Motor neuron (in vitro differentiated cells): ENCODE data around the gene TTYH2. TPM values are rescaled to one million over a fixed set of nuclear protein-coding genes. Genes with fewer than 3 reads are reported as not detected.
A peak's percentile ranks its signal among the peaks of the same experiment; 100 is the strongest.

Experiments used
- ATAC-seq, 8 experiments: fragments of 200-7000 bp; cut with Tn5 transposase; replicated peaks in 6 of 8; 2 replicates each; pipeline ENCODE4 v1.8.0; 2021; ENCODE audit warnings: mild to moderate bottlenecking in 8 of 8, moderate library complexity in 8 of 8
- H3K27ac ChIP-seq, 2 donors: fragments of 250-450 bp; sonication (Bioruptor Pico); 2 replicates each; pipeline ENCODE4 v1.9.0; 2021; ENCODE audit warnings: antibody characterized with exemption in 2 of 2, mild to moderate bottlenecking in 2 of 2, moderate library complexity in 1 of 2
- H3K4me1 ChIP-seq, 2 donors: fragments of 250-450 bp; sonication (Bioruptor Pico); replicated peaks in 1 of 2; 2 replicates each; pipeline ENCODE4 v1.6.1; 2021; ENCODE audit warnings: antibody characterized with exemption in 2 of 2, mild to moderate bottlenecking in 2 of 2, moderate library complexity in 1 of 2
- H3K4me3 ChIP-seq, 5 donors: fragments of 250-450 bp; sonication (Bioruptor Pico); 2 replicates each; pipeline ENCODE4 v1.9.0; 2021; ENCODE audit warnings: antibody characterized with exemption in 5 of 5, mild to moderate bottlenecking in 5 of 5, moderate library complexity in 4 of 5
- WGBS, 10 experiments: fragments of 450-650 bp; shearing (Covaris generic); methylation state at CpG; one replicate each; pipeline ENCODE4 v1.0.0; 2022; 5-methylcytosine and 5-hydroxymethylcytosine counted together
- in situ Hi-C, 9 experiments: fragments of 400-800 bp; cut with MboI; loops; one replicate each; pipeline ENCODE4 v1.15.0; 2021; ENCODE audit warnings: low sequenced_read_pairs in 9 of 9, low pct_unique_long_range_greater_than_20kb in 2 of 9; ENCODE audit not compliant: unreplicated experiment in 9 of 9
- total RNA-seq, 8 experiments: library from RNA; unstranded; fragments of 300-600 nt; gene quantifications; 2 replicates each; pipeline versions ENCODE4 v1.2.3 to v1.2.4, GENCODE V29; 2022

TTYH2 gene
- total RNA-seq, 8 experiments from 2014 or later, result 6.0 to 20.6 (median 9.1) TPM

GRCh38 chr17:74231928-74232907 lies 18.8 kb downstream of the TTYH2 start:
- 20 to 100% (median 61%) methylated on average over 1 to 5 of the region's 17 CpGs; no CpG with 5 or more reads in 4 of the 10 experiments for WGBS, 10 experiments
- peaks cover 0 to 12% of the 10 kb centered on the region in 2 donors for H3K4me1 ChIP-seq
- H3K4me3 ChIP-seq, result no peak overlapping the region
- in situ Hi-C loops, result no loop called here
- no peak overlapping the region for H3K27ac ChIP-seq
- ATAC-seq, result peak in 2 of 8 experiments; percentile 63 to 67

DNA sequence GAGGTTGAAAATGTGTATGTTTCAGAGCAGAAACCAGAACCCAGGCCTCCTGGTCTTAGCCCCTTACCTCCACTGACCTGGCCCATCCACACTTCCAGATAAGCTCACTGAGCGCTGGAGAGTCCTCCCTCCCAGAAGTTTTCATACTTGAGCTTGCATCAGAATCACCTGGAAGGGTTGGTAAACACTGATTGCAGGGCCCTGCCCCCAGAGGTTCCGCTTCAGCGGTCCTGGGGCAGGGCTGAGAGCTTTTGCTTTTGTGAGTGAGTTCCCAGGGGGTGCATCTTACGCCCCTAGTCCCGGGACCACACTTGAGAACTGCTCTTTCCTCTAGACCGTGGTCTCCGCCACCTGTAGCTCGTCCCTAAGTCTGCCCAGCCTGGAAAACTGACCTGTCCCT lies 20.6 kb downstream of the TTYH2 start:
- Histone ChIP-seq H3K4me1 (peaks cover 0 to 12% of the 10 kb centered on the region in 2 donors), H3K4me3 (no peak overlapping the region), H3K27ac (no peak overlapping the region)
- WGBS, 10 experiments, result 67 to 100% (median 84%) methylated on average over 1 to 7 of the region's 8 CpGs; no CpG with 5 or more reads in 5 of the 10 experiments
- in situ Hi-C loops, result no loop called here
- ATAC-seq, result no peak

GRCh38 chr17:74234486-74234885 lies 21.1 kb downstream of the TTYH2 start:
- H3K4me3 ChIP-seq, result no peak overlapping the region
- in situ Hi-C loops, result no loop called here
- no peak overlapping the region for H3K27ac ChIP-seq
- 20 to 100% (median 94%) methylated on average over 1 of the region's 1 CpG; no CpG with 5 or more reads in 2 of the 10 experiments for whole genome bisulfite sequencing, 10 experiments
- peaks cover 0 to 12% of the 10 kb centered on the region in 2 donors for H3K4me1 ChIP-seq
- ATAC-seq, result no peak

DNA sequence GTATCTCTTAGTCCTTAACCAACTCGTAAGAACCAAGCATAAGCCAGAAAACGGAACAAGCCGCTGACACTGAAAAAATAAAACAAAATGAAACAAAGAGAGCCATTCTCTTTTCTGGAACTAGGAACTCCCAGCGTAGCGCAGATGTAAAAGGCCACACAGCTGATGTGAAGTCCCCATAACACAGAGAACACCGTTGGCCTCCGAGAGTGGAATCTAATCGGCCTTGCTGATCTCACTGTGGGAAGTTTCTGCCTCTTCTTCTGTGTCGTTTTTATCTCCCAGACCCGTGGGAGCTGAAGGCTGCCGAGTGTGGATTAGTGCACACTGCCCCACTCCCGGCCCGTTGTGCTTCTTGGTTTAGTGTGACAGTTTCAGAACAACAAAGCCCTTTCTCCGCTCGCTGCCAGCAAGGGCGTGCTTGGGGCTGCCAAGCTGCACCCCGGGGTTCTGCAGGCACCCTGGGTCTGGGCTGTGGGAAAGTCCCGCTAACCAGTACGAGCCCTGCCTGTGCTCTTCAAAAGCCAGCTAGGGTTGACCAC lies 21.7 kb downstream of the TTYH2 start:
- H3K4me3 ChIP-seq, result no peak overlapping the region

DNA sequence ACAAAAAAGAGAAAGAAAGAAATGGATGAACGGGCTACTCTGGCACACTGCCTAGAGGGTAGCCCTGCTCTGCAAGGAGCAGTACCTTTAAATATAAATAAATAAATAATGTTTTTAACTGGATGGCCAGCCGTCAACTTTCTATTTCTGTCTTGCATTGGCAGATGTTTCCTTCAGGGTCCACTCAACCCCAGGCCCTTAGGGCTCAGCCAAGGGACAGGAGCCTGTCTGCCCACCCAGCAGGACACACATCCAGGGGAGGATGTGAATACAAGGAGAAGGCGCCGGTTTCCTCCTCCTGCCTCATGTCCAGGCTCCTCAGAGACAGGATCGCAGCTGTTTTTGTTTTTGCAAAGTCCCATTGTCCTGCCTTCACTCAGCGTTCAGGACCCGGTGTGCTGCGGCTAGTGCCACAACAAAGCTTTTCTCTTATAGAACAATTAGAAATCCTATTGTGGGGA lies 22.6 kb downstream of the TTYH2 start:
- in situ Hi-C loops, result no loop called here
- Histone ChIP-seq H3K4me1 (peaks cover 0 to 18% of the 10 kb centered on the region in 2 donors), H3K4me3 (no peak overlapping the region), H3K27ac (no peak overlapping the region)
- ATAC-seq, result peak in 1 of 8 experiments; percentile 17
- 20 to 80% (median 42%) methylated on average over 1 to 5 of the region's 8 CpGs for WGBS, 10 experiments

More for the DNA sequence above, 21.7 kb downstream of the TTYH2 start:
- in situ Hi-C loops, result no loop called here
- H3K27ac ChIP-seq, result no peak overlapping the region
- 67 to 96% (median 76%) methylated on average over 1 to 12 of the region's 19 CpGs; no CpG with 5 or more reads in 1 of the 10 experiments for WGBS, 10 experiments
- H3K4me1 ChIP-seq, result peaks cover 0 to 12% of the 10 kb centered on the region in 2 donors
- ATAC-seq, result peak in 2 of 8 experiments; percentile 28 to 53

GRCh38 chr17:74237321-74237720 lies 23.9 kb downstream of the TTYH2 start:
- ATAC-seq, result no peak
- Histone ChIP-seq H3K4me3 (no peak overlapping the region), H3K27ac (no peak overlapping the region), H3K4me1 (peaks cover 0 to 22% of the 10 kb centered on the region in 2 donors)
- in situ Hi-C loops, result no loop called here
- WGBS, 10 experiments, result 0 to 100% (median 91%) methylated on average over 1 to 9 of the region's 12 CpGs; no CpG with 5 or more reads in 3 of the 10 experiments

DNA sequence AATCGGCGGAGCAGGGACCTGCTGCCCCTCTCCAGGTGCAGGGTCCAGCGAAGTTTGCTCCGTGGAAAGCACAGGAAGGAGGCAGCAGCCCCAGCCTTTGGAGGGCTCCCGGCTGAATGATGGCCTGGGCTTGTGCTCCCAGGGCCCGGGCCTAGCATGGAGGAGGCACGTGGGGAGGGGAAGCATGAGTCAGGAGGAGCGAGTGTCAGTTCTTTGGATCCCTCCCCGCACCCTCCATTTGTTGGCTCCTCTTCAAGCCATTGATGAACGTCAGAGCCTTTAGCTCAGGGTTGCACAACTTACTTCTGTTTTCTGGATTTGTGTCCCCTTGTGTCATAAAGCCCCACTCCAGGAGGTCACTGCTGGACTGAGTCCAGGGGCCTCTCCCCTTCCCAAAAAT lies 25.8 kb downstream of the TTYH2 start:
- in situ Hi-C loops, result no loop called here
- Histone ChIP-seq H3K27ac (no peak overlapping the region), H3K4me3 (no peak overlapping the region), H3K4me1 (peaks cover 2 to 22% of the 10 kb centered on the region in 2 donors)
- 20 to 87% (median 40%) methylated on average over 1 to 6 of the region's 10 CpGs; no CpG with 5 or more reads in 5 of the 10 experiments for WGBS, 10 experiments
- peak in 2 of 8 experiments; percentile 25 to 40 for ATAC-seq

GRCh38 chr17:74240618-74241205 lies 27.3 kb downstream of the TTYH2 start:
- in situ Hi-C loops, result no loop called here

GRCh38 chr17:74241431-74241830 lies 28.1 kb downstream of the TTYH2 start:
- Histone ChIP-seq H3K4me3 (no peak overlapping the region), H3K27ac (no peak overlapping the region), H3K4me1 (peaks cover 22 to 33% of the 10 kb centered on the region in 2 donors)
- in situ Hi-C loops, result no loop called here
- WGBS, 10 experiments, result 80 to 93% (median 89%) methylated on average over 1 to 2 of the region's 10 CpGs; no CpG with 5 or more reads in 6 of the 10 experiments
- no peak for ATAC-seq

More at GRCh38 chr17:74240618-74241205, 27.3 kb downstream of the TTYH2 start:
- Histone ChIP-seq H3K4me3 (no peak overlapping the region), H3K27ac (no peak overlapping the region), H3K4me1 (peaks cover 17 to 31% of the 10 kb centered on the region in 2 donors)
- 17 to 100% (median 46%) methylated on average over 1 to 8 of the region's 11 CpGs; no CpG with 5 or more reads in 4 of the 10 experiments for WGBS, 10 experiments
- ATAC-seq, result peak; percentile 20 to 77 (median 64)

DNA sequence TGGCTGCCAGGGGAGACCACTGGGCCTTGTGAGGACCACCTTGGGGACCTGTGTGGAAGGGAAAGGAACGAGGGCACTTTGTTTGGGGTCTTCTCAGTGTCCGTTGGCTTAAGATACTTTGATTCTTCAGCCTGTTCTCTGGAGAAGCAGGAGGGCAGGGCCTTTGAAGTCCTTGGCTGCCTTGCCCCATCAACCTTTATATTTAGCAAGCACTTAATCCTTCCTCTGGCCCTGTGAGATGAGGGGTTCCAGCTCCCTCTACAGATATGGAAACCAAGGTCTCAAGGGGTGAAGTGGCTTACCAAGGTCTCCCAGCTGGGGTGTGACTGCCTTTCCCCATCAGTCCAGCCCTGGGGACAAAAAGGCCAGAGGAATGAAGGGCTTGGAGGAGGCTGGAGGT lies 28.5 kb downstream of the TTYH2 start:
- Histone ChIP-seq H3K4me1 (peaks cover 22 to 36% of the 10 kb centered on the region in 2 donors), H3K27ac (no peak overlapping the region), H3K4me3 (no peak overlapping the region)
- ATAC-seq, result no peak
- WGBS, 10 experiments, result 40 to 95% (median 75%) methylated on average over 1 to 2 of the region's 2 CpGs; no CpG with 5 or more reads in 6 of the 10 experiments
- in situ Hi-C loops, result no loop called here

DNA sequence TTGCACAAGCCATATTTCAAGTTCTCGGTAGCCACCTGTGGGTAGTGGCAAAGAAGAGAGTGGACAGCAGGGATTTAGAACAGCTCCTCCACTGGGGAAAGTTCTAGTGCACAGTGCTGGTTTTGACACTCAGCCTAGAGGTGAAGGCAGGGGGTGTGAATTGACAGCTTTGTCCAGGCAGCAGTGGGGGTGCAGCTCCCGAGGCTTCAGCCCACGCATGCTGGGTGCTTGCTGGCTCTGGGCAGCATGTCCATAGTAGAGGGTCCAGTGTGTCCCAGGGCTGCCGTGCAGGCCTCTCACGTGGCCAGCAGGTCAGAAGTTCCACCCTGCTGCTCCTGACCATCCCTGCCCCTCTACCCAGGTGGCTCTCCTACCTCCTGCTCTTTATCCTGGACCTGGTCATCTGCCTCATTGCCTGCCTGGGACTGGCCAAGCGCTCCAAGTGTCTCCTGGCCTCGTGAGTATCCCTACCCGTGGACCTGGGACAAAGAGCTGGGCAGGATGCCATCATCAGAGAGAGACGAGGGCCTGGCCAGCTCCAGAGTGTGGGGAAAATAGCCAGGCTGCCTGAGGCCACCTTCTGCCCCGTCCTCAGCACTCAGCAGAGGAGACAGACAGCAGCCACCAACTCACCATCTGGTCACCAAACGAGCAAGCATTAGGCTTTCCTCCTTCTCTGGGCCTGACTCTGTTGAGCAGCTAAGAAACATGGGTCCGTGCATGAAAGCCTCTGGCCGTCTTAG lies 29.8 kb downstream of the TTYH2 start:
- Histone ChIP-seq H3K4me1 (peaks cover 22 to 36% of the 10 kb centered on the region in 2 donors), H3K4me3 (no peak overlapping the region), H3K27ac (no peak overlapping the region)
- in situ Hi-C loops, result no loop called here
- no peak for ATAC-seq
- 83 to 100% (median 100%) methylated on average over 1 to 3 of the region's 13 CpGs; no CpG with 5 or more reads in 7 of the 10 experiments for WGBS, 10 experiments

DNA sequence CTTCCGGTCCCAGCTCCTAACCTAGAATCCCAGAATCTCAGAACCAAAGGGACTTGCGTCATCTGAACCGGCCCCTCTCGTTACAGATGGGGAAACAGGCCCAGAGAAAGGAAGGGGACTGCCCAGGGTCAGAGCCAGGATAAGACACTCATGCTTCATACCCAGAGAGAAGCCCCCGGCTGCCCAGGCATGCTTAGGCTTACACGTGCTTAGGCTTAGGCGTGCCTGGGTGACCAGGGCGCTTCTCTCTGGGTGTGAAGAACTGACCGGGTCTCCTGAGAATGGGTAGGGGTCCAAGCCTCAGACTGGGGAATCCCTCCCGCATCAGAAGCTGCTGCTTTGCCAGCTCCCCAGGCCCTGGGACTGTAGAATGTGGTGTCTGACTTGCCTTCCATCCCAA lies 30.8 kb downstream of the TTYH2 start:
- H3K27ac ChIP-seq, result no peak overlapping the region
- WGBS, 10 experiments, result 95% methylated on average over 4 of the region's 10 CpGs; no CpG with 5 or more reads in 9 of the 10 experiments
- in situ Hi-C loops, result no loop called here
- no peak for ATAC-seq
- peaks cover 22 to 36% of the 10 kb centered on the region in 2 donors for H3K4me1 ChIP-seq
- H3K4me3 ChIP-seq, result no peak overlapping the region
